Measurements from ENCODE around the gene CYP11A1. TPM values are rescaled to one million over a fixed set of nuclear protein-coding genes. Genes with fewer than 3 reads are reported as not detected.

CYP11A1 gene
- total RNA-seq, 1 donor from 2014 or later, result 0.21 TPM

- DNase-seq, result no peak
Measured at GRCh38 chr15:74388363-74388951, 21.0 kb upstream of the CYP11A1 start.

GRCh38 chr15:74387621-74388362, 20.3 kb upstream of the CYP11A1 start:
- no peak for DNase-seq

GRCh38 chr15:74387141-74387541, 19.7 kb upstream of the CYP11A1 start:
- DNase-seq, result no peak

- no peak for DNase-seq
Measured at GRCh38 chr15:74386496-74387140, 19.2 kb upstream of the CYP11A1 start.

GRCh38 chr15:74385733-74386132, 18.3 kb upstream of the CYP11A1 start:
- DNase-seq, result no peak

- no peak for DNase-seq
Measured at GRCh38 chr15:74384881-74385643, 17.6 kb upstream of the CYP11A1 start.

- DNase-seq, result no peak
Measured at GRCh38 chr15:74384566-74384880, 17.1 kb upstream of the CYP11A1 start.

- no peak for DNase-seq
Measured at GRCh38 chr15:74383695-74384565, 16.5 kb upstream of the CYP11A1 start.

GRCh38 chr15:74383286-74383685, 15.8 kb upstream of the CYP11A1 start:
- DNase-seq, result no peak

GRCh38 chr15:74382004-74382816, 14.8 kb upstream of the CYP11A1 start:
- peak; percentile 87 for DNase-seq

GRCh38 chr15:74381481-74381880, 14.0 kb upstream of the CYP11A1 start:
- no peak for DNase-seq

GRCh38 chr15:74381190-74381453, 13.7 kb upstream of the CYP11A1 start:
- no peak for DNase-seq

- no peak for DNase-seq
Measured at GRCh38 chr15:74380361-74381189, 13.1 kb upstream of the CYP11A1 start.

- no peak for DNase-seq
Measured at GRCh38 chr15:74378848-74379247, 11.4 kb upstream of the CYP11A1 start.

GRCh38 chr15:74377831-74378766, 10.7 kb upstream of the CYP11A1 start:
- DNase-seq, result no peak

GRCh38 chr15:74376825-74377581, 9.6 kb upstream of the CYP11A1 start:
- DNase-seq, result no peak

- DNase-seq, result no peak
Measured at GRCh38 chr15:74376226-74376625, 8.8 kb upstream of the CYP11A1 start.

GRCh38 chr15:74375303-74375693, 7.9 kb upstream of the CYP11A1 start:
- peak; percentile 89 for DNase-seq

Data from tongue (tissue), 2 donors.